ENCODE measurements around the gene TUBB4B.

- TF ChIP-seq CTCF (IDR thresholded peaks at IDR 0.05): no peak
- TF ChIP-seq POLR2A (IDR thresholded peaks at IDR 0.05): no peak
Observed at GRCh38 chr9:137219757-137220316, 21.2 kb upstream of the TUBB4B start.

All from thyroid gland (tissue), 4 donors.